GM15510 (cell line): Measurements from ENCODE around the gene NDUFA12.

Source experiments
- POLR2A ChIP-seq: IDR thresholded peaks from 3 replicates; pipeline ENCODE4 v1.6.1; 2011; ENCODE audit warnings: borderline replicate concordance; ENCODE audit not compliant: insufficient read length; ENCODE audit errors: extremely low read depth

The NDUFA12 gene

GRCh38 chr12:94961911-94962310, 41.6 kb downstream of the NDUFA12 start:
- no peak for TF ChIP-seq POLR2A

DNA sequence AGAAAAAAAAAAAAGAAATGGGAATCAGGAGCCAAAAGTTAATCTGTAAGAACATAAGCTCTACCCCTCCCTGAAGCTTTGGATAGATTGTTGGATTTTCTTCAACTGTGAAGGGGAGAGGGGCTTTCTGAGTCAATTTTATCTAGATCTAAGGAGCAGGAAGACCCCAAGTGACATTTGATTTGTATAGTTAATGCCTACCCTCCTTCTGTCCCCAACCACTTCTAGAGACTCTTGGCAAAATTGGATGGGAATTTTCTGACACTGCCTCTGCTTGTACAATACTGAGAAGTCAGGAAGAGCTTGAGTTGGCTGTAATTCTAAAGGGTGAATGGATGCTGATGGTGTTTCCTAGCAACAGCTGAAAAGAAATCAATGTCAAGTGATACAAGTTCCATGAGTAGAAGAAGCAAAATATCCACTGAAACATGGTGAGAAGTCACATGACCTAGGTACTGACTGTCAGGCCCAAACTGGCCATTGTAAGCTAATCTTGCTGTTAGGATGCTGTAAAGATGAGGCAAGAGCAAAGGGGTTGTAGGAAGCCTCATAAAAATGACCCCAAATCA, 42.2 kb downstream of the NDUFA12 start:
- TF ChIP-seq POLR2A = no peak

GRCh38 chr12:94957006-94957405, 46.5 kb downstream of the NDUFA12 start:
- no peak for TF ChIP-seq POLR2A

DNA sequence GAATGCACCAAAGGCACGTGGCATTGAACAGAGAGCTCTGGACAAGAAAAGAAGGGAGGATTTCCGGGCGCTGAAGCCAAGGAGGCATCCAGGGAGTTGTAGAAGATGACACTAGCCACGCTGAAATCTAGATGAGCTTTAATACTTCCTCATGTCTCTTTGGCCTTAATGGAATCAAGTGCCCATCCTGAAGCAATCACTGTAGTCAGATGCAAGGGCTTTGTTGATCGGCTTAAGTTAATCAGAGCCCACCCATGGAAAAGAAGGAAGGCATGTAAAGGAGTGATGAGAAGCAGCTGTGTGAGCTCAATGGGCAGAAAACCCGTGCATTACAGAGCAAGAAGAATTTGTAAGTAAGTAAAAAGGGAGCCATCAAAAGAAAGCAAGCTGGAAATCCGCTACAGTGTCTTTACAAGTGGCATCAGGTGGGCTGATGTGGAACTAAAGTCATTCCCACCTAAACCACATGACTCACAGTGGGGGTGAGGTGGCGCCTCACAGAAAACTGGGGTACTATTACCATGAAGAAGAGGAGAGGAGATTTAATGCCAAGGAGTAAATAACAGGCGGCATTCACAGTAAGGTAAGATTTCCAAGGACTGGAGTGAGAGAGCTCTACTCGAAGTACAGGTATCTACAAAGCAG, 48.4 kb downstream of the NDUFA12 start:
- TF ChIP-seq POLR2A = no peak

GRCh38 chr12:94954029-94954685, 49.3 kb downstream of the NDUFA12 start:
- no peak for TF ChIP-seq POLR2A

- TF ChIP-seq POLR2A = no peak
Measured at GRCh38 chr12:94952325-94952724, 51.2 kb downstream of the NDUFA12 start.

- no peak for TF ChIP-seq POLR2A
Measured at GRCh38 chr12:94951071-94951934, 52.2 kb downstream of the NDUFA12 start.

DNA sequence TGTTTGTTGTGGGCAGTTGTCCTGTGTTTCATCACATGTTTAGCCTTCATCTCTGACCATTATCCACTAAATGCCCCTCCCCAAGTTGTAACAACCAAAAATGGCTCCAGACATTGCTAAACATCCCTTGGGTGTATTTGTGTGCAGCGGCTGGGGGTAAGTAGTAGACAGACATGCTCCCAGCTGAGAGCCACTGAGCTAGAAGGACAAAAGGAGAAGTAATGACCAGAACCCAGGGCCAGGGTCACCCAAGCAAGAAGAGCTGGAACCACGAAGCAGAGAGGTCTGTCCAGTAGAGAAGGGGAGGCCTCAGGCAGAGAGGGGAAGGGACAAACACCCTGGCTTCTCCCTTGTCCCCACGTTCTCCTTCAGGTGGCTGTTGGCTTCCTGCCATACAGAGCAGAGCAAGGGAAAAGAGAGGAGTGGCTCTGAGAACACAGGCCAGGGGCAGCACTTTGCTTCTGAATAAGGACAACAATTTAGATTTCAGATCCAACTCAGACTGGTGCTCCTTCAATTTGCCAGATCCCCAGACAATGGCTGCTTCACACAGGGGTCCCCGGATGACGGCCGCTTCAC, 55.2 kb downstream of the NDUFA12 start:
- TF ChIP-seq POLR2A = no peak

GRCh38 chr12:94942663-94943062, 60.8 kb downstream of the NDUFA12 start:
- TF ChIP-seq POLR2A = no peak

- no peak for TF ChIP-seq POLR2A
Measured at GRCh38 chr12:94941440-94941862, 62.0 kb downstream of the NDUFA12 start.

DNA sequence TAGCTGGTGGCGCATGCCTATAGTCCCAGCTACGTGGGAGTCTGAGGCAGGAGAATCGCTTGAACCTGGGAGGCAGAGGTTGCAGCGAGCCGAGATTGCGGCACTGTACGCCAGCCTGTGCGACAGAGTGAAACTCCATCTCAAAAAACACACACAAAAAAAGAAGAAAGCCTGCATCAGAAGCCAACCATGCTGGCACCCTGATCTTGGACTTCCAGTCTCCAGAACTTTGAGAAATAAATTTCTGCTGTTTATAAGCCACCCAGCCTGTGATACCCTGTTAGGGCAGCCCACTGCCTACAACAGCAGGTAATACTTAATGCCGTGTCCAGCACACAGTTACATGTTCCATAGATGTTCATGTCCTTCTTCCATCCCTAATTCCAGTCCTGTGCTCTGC, 62.7 kb downstream of the NDUFA12 start:
- no peak for TF ChIP-seq POLR2A

DNA sequence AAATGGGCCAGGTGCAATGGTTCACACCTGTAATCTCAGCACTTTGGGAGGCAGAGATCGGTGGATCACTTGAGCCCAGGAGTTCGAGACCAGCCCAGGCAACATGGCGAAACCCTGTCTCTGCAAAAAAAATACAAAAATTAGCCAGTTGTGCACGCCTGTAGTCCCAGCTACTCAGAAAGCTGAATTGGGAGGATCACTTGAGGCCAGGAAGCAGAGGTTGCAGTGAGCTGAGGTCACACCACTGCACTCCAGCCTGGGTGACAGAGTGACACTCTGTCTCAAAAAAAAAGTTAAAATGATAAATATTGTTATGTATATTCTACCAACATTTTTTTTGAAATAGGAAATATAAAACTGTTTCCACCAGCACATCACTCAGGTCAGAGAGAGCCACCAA, 64.9 kb downstream of the NDUFA12 start:
- TF ChIP-seq POLR2A = no peak

GRCh38 chr12:94930772-94931171, 72.7 kb downstream of the NDUFA12 start:
- no peak for TF ChIP-seq POLR2A

DNA sequence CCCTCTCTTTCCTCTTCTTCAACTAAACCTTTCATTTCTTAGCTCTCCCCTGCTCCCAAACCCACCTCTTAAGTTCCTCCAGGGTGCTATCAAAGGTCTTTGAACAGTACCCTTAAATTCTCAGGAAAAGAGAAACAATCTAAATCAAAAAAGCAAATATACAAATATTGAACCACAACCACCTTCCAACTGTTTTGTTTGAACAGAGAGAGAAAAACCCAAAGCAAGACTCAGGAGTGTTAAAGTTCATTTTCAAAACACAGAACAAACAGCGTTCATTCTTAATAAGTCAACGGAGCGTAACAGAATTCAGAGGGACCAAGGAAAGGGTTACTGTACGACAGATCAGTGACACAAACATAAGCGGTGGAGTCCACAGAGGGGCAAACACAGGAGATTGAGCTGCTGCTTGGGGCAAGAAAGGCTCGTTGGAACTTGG, 73.3 kb downstream of the NDUFA12 start:
- TF ChIP-seq POLR2A = no peak

GRCh38 chr12:94929780-94930179, 73.7 kb downstream of the NDUFA12 start:
- TF ChIP-seq POLR2A = no peak
